Fibroblast of the aortic adventitia (primary cell): ENCODE results near the gene CCNL2. TPM values are rescaled to one million over a fixed set of nuclear protein-coding genes. Genes with fewer than 3 reads are reported as not detected.

Source experiments
- DNase-seq: peaks from one replicate; pipeline ENCODE4 v3.0.0-alpha.2; 2010; ENCODE audit warnings: low read depth
- H3K4me3 ChIP-seq: 2 replicates; pipeline ENCODE4 v1.5.1; 2011; ENCODE audit warnings: low read depth, mild to moderate bottlenecking, control low read depth, low read length, moderate library complexity
- total RNA-seq: library from RNA; depleted of rRNA; stranded (reverse); fragments of >200 nt; gene quantifications from 2 replicates; pipeline ENCODE4 v1.2.3, GENCODE V29; 2012; ENCODE audit warnings: low replicate concordance
- TF ChIP-seq, protein P1 (sequence below): IDR thresholded peaks from 2 replicates; pipeline ENCODE4 v1.5.1; 2011; ENCODE audit warnings: mild to moderate bottlenecking, low read length, control low read depth, inconsistent platforms; ENCODE audit not compliant: insufficient read depth

Gene CCNL2
- total RNA-seq, 1 donor, result 102 TPM

DNA sequence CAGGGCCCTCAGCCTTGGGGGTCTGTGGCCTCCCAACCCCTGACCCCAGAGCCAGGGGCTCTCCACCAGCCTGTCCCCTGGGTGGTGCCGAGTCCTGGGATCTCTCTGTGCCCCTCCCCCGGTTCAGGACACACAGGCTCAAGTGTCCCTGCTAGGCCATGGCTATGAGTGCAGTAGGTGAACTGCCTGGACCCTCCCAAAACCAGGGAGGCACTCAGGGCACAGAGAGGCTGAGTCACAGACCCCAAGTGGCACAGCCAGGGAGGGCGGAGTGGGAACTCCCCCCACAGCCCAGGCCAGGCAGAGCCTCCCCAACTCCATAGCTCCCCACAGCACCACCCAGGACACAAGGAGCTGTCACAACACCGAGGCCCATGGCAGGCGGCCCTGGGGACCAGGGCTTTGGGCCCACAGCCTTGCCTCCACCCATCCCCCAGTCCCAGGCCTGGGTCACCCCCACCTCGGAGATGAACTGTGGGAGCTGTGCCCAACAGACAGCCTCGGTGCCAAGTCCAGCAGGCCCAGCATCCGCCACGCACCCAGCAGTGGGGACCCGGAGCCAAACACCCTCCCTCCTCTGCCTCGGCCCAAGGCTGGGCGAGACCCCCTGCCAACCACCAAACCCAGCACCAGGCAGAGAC lies 53.2 kb downstream of the CCNL2 start:
- TF ChIP-seq, protein P1, sequence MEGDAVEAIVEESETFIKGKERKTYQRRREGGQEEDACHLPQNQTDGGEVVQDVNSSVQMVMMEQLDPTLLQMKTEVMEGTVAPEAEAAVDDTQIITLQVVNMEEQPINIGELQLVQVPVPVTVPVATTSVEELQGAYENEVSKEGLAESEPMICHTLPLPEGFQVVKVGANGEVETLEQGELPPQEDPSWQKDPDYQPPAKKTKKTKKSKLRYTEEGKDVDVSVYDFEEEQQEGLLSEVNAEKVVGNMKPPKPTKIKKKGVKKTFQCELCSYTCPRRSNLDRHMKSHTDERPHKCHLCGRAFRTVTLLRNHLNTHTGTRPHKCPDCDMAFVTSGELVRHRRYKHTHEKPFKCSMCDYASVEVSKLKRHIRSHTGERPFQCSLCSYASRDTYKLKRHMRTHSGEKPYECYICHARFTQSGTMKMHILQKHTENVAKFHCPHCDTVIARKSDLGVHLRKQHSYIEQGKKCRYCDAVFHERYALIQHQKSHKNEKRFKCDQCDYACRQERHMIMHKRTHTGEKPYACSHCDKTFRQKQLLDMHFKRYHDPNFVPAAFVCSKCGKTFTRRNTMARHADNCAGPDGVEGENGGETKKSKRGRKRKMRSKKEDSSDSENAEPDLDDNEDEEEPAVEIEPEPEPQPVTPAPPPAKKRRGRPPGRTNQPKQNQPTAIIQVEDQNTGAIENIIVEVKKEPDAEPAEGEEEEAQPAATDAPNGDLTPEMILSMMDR, result no peak
- no peak for DNase-seq
- H3K4me3 ChIP-seq, result peak overlapping the region; percentile 37

DNA sequence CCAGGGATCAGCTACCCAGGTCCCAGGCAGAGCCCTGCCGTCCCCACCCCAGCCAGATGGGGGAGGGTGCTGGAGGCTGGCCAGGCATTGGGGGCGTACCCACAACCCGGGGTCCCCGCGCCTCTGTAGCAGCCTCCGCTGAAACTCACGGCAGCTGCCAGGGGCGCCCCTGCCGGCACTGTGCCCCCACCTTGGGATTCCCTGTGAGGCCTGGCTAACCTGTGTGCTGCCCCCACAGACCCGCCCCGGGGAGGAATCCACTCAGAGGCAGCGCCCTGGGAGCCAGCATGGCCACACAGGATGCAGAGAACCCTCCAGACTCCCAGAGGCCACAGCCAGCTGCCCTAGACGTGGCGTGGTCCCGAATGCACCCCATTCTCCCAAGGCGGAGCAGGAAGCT lies 53.8 kb downstream of the CCNL2 start:
- no peak for DNase-seq
- TF ChIP-seq, protein P1, result peak; percentile 4
- peak overlapping the region; percentile 17 for H3K4me3 ChIP-seq

DNA sequence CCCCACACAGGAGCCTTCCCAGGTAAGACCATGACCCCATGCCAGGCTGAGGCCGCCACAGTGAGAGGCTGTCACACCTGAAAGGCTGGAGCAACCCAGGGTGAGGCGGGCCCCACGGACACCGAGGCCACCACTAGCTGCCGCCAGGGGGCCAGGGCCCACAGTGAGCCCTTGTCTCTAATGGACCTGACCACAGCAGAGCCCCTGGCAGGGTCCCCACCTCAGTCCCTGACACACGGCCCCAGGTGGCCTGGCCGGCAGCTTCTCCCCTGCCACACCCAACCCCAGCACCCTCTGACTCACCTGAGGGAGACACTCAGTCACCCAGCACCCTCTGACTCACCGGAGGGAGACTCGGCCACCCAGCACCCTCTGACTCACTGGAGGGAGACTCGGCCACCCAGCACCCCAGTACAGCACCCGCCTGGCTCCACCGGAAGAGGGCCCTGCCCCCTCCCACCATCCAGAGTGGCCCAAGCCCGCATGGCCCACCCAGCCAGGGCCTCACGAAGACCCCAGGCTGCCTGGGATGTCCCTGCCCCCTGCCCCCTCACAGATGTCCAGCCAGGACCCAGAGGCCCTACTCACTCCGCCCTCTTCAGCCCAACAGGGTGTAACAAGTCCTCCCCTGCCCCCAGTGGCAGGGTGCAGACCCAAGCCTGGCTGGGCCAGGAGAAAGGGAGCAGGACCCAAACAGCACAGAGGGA lies 54.3 kb downstream of the CCNL2 start:
- TF ChIP-seq, protein P1, result peak; percentile 57
- DNase-seq, result peak; percentile 58
- peak overlapping the region; percentile 17 for H3K4me3 ChIP-seq

DNA sequence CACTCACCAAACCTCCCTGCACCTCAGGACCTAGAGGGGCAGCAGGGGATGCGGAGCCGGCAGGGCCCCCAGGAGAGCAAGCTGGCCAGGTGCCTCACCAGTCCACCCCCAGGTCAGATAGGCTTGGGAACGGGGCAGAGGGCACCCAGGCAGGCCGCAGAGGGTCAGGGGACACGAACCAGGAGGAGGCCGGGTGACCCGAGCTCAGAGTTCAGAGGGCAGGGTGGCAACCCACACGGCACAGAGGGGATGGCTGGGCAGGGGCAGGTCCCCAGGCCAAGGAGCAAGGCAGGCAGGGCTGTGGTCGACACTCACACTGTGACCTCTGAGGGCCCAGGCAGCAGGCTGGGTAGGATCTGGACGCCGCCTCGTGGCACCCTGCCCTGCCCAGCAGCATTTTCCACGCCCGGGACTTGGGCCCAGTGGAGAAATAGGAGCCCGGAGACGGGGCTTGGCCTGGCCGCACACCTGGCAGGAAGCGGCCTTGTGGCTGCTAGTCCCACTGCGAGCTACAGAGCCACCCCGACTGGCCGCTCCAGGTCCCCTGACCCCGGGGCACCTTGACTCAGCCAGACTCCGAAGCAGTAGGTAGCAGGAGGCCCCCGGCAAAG lies 55.2 kb downstream of the CCNL2 start:
- TF ChIP-seq, protein P1, result no peak
- DNase-seq, result no peak
- no peak overlapping the region for H3K4me3 ChIP-seq

DNA sequence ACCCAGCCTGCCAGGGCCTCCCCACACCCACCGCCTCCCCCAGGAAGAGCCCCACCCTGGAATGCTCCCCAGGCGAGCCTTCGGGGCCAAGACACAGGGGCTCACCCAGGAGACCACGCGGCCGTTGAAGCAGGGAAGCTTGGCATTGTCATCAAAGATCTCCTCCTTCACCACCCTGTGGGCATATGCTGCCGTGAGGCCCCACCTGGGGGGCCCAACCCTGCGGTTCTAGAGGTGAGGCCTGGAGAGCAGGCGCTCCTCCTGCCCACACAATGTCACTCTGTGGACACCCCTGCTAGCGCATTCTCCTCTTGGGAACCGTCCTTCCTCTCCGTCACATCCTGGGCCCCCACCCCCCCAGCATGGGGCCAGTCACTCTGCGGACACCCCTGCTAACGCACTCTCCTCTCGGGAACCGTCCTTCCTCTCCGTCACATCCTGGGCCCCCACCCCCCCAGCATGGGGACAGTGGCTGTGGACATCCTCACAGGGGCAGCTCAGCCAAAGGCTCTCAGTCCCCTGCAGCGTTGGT lies 56.5 kb downstream of the CCNL2 start:
- TF ChIP-seq, protein P1, result no peak
- DNase-seq, result no peak
- H3K4me3 ChIP-seq, result no peak overlapping the region

DNA sequence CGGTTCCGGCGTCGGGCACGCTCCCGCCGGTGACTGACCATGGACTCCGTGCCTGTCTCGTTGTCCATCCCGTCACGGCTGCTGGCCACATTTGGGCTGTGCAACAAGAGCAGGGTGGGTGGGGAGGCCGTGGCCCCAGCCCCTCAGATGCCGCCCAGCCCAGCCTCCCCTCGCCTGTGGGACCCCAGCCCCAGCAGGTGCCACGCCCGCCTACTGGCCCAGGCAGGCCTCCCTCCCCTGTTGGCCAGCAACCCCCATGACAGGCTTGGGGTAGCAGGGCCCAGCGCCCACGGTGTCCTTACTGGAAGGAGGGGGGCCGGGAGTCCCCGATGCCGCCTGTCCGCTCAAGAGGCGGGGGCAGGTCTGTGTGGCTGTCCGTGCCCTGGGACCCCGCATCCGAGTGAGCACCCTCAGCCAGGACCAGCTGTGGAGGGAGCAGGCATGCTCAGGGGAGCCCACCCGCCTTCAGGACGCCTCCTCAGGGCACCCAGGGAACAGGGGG lies 57.0 kb downstream of the CCNL2 start:
- H3K4me3 ChIP-seq, result no peak overlapping the region
- DNase-seq, result no peak
- TF ChIP-seq, protein P1, result no peak
